GM19035 (cell line): ENCODE results near the gene VIPR2.

ENCODE experiments used
- ATAC-seq: cut with Tn5 transposase; IDR thresholded peaks from one replicate; pipeline ENCODE4 v1.9.1; 2021; ENCODE audit not compliant: unreplicated experiment

Gene VIPR2

GRCh38 chr7:159047536-159047935 is 97.1 kb downstream of the VIPR2 start:
- ATAC-seq = no peak

- no peak for ATAC-seq
Measured at GRCh38 chr7:159046300-159046699, 98.4 kb downstream of the VIPR2 start.

- no peak for ATAC-seq
Measured at GRCh38 chr7:159045839-159046238, 98.8 kb downstream of the VIPR2 start.

GRCh38 chr7:159042581-159043101 is 102.0 kb downstream of the VIPR2 start:
- no peak for ATAC-seq

GRCh38 chr7:159042103-159042502 is 102.6 kb downstream of the VIPR2 start:
- ATAC-seq = no peak

GRCh38 chr7:159040912-159041711 is 103.6 kb downstream of the VIPR2 start:
- ATAC-seq = no peak

GRCh38 chr7:159040146-159040545 is 104.5 kb downstream of the VIPR2 start:
- ATAC-seq = no peak

- no peak for ATAC-seq
Measured at GRCh38 chr7:159039716-159040115, 105.0 kb downstream of the VIPR2 start.

GRCh38 chr7:159038066-159038465 is 106.6 kb downstream of the VIPR2 start:
- no peak for ATAC-seq

GRCh38 chr7:159036916-159037605 is 107.6 kb downstream of the VIPR2 start:
- no peak for ATAC-seq

GRCh38 chr7:159035571-159036073 is 109.0 kb downstream of the VIPR2 start:
- ATAC-seq = no peak

- no peak for ATAC-seq
Measured at GRCh38 chr7:159034988-159035387, 109.7 kb downstream of the VIPR2 start.

- ATAC-seq = no peak
Measured at GRCh38 chr7:159034394-159034793, 110.3 kb downstream of the VIPR2 start.

- ATAC-seq = no peak
Measured at GRCh38 chr7:159033956-159034355, 110.7 kb downstream of the VIPR2 start.

GRCh38 chr7:159033473-159033825 is 111.2 kb downstream of the VIPR2 start:
- ATAC-seq = no peak

GRCh38 chr7:159032753-159033472 is 111.8 kb downstream of the VIPR2 start:
- ATAC-seq = no peak

- ATAC-seq = no peak
Measured at GRCh38 chr7:159032322-159032721, 112.3 kb downstream of the VIPR2 start.

GRCh38 chr7:159031750-159032149 is 112.9 kb downstream of the VIPR2 start:
- no peak for ATAC-seq

- ATAC-seq = no peak
Measured at GRCh38 chr7:159031135-159031701, 113.4 kb downstream of the VIPR2 start.

- peak; percentile 52 for ATAC-seq
Measured at GRCh38 chr7:159030490-159031134, 114.1 kb downstream of the VIPR2 start.
